ENCODE measurements around the gene AEBP1.

Gene AEBP1

GRCh38 chr7:44150966-44151941 is 47.1 kb downstream of the AEBP1 start:
- no peak for TF ChIP-seq CTCF (conservative IDR thresholded peaks at IDR 0.05; ENCODE audit: control insufficient read depth, insufficient read depth, low read depth, low read length)
- DNase-seq (ENCODE audit: low read depth) = no peak

GRCh38 chr7:44151956-44152355 is 47.8 kb downstream of the AEBP1 start:
- no peak for DNase-seq (ENCODE audit: low read depth)
- TF ChIP-seq CTCF (conservative IDR thresholded peaks at IDR 0.05; ENCODE audit: control insufficient read depth, insufficient read depth, low read depth, low read length) = no peak
- H3K4me3 ChIP-seq (ENCODE audit: control insufficient read depth, low read depth, low read length) = no peak overlapping the region

More at GRCh38 chr7:44150966-44151941, 47.1 kb downstream of the AEBP1 start:
- no peak overlapping the region for H3K4me3 ChIP-seq (ENCODE audit: control insufficient read depth, low read depth, low read length)

- no peak overlapping the region for H3K4me3 ChIP-seq (ENCODE audit: control insufficient read depth, low read depth, low read length)
Measured at GRCh38 chr7:44152971-44153947, 49.1 kb downstream of the AEBP1 start.

GRCh38 chr7:44153948-44154335 is 49.8 kb downstream of the AEBP1 start:
- H3K4me3 ChIP-seq (ENCODE audit: control insufficient read depth, low read depth, low read length) = no peak overlapping the region
- TF ChIP-seq CTCF (conservative IDR thresholded peaks at IDR 0.05; ENCODE audit: control insufficient read depth, insufficient read depth, low read depth, low read length) = no peak
- no peak for DNase-seq (ENCODE audit: low read depth)

More at GRCh38 chr7:44152971-44153947, 49.1 kb downstream of the AEBP1 start:
- TF ChIP-seq CTCF (conservative IDR thresholded peaks at IDR 0.05; ENCODE audit: control insufficient read depth, insufficient read depth, low read depth, low read length) = no peak
- DNase-seq (ENCODE audit: low read depth) = no peak

- TF ChIP-seq CTCF (conservative IDR thresholded peaks at IDR 0.05; ENCODE audit: control insufficient read depth, insufficient read depth, low read depth, low read length) = no peak
- no peak overlapping the region for H3K4me3 ChIP-seq (ENCODE audit: control insufficient read depth, low read depth, low read length)
- DNase-seq (ENCODE audit: low read depth) = no peak
Measured at GRCh38 chr7:44154703-44155102, 50.6 kb downstream of the AEBP1 start.
